Measurements from ENCODE around the gene KAZN. TPM values are rescaled to one million over a fixed set of nuclear protein-coding genes. Genes with fewer than 3 reads are reported as not detected.
A peak's percentile ranks its signal among the peaks of the same experiment; 100 is the strongest.

Gene KAZN
- polyA plus RNA-seq, 1 experiment: 5.5 TPM

- no peak for DNase-seq (ENCODE audit: low read depth)
- POLR2A ChIA-PET: no interaction called here
- H3K27me3 ChIP-seq (ENCODE audit: control insufficient read depth, insufficient read depth, low read length): peaks cover 11% of the 10 kb centered on the region
- no peak for TF ChIP-seq CTCF (IDR thresholded peaks at IDR 0.05; ENCODE audit: insufficient read depth, low read depth, low read length)
- CTCF ChIA-PET: interaction anchor here (0.6 to 9.9 kb wide), 6 partner anchors 14 to 145 kb away, joined by 3 to 127 read pairs (median 4); no protein-coding TSS in a partner anchor
- H3K4me3 ChIP-seq (ENCODE audit: low read depth, low read length): peak overlapping the region; percentile 41
- H3K36me3 ChIP-seq (ENCODE audit: control insufficient read depth, insufficient read depth, low read length): no peaks in the 10 kb centered on the region
These were observed 556.1 kb downstream of the KAZN start for GRCh38 chr1:15154480-15155036.

GRCh38 chr1:15155191-15155590, 556.7 kb downstream of the KAZN start:
- Histone ChIP-seq H3K27me3 (ENCODE audit: control insufficient read depth, insufficient read depth, low read length) (peaks cover 9% of the 10 kb centered on the region), H3K36me3 (ENCODE audit: control insufficient read depth, insufficient read depth, low read length) (no peaks in the 10 kb centered on the region), H3K4me3 (ENCODE audit: low read depth, low read length) (no peak overlapping the region)
- POLR2A ChIA-PET: no interaction called here
- no peak for DNase-seq (ENCODE audit: low read depth)
- CTCF ChIA-PET: interaction anchor here (0.6 to 9.9 kb wide), 3 partner anchors 93 to 118 kb away, joined by 3 to 127 read pairs (median 4); no protein-coding TSS in a partner anchor
- no peak for TF ChIP-seq CTCF (IDR thresholded peaks at IDR 0.05; ENCODE audit: insufficient read depth, low read depth, low read length)

GRCh38 chr1:15155888-15156741, 557.6 kb downstream of the KAZN start:
- H3K27me3 ChIP-seq (ENCODE audit: control insufficient read depth, insufficient read depth, low read length): peaks cover 5% of the 10 kb centered on the region
- CTCF ChIA-PET: interaction anchor here (1.0 to 9.9 kb wide), 4 partner anchors 9 to 116 kb away, joined by 3 to 127 read pairs (median 3); no protein-coding TSS in a partner anchor

GRCh38 chr1:15156807-15157380, 558.4 kb downstream of the KAZN start:
- ChIA-PET POLR2A (no interaction called here), CTCF (interaction anchor here (1.0 to 9.9 kb wide), 4 partner anchors 9 to 116 kb away, joined by 3 to 127 read pairs (median 3); no protein-coding TSS in a partner anchor)
- H3K36me3 ChIP-seq (ENCODE audit: control insufficient read depth, insufficient read depth, low read length): no peaks in the 10 kb centered on the region
- no peak for TF ChIP-seq CTCF (IDR thresholded peaks at IDR 0.05; ENCODE audit: insufficient read depth, low read depth, low read length)
- H3K27me3 ChIP-seq (ENCODE audit: control insufficient read depth, insufficient read depth, low read length): peaks cover 2% of the 10 kb centered on the region
- no peak for DNase-seq (ENCODE audit: low read depth)
- no peak overlapping the region for H3K4me3 ChIP-seq (ENCODE audit: low read depth, low read length)

More at GRCh38 chr1:15155888-15156741, 557.6 kb downstream of the KAZN start:
- no peak for TF ChIP-seq CTCF (IDR thresholded peaks at IDR 0.05; ENCODE audit: insufficient read depth, low read depth, low read length)
- Histone ChIP-seq H3K4me3 (ENCODE audit: low read depth, low read length) (no peak overlapping the region), H3K36me3 (ENCODE audit: control insufficient read depth, insufficient read depth, low read length) (no peaks in the 10 kb centered on the region)
- no peak for DNase-seq (ENCODE audit: low read depth)
- POLR2A ChIA-PET: no interaction called here

Data from BJ (cell line).